H1 (cell line): ENCODE results near the gene BSN. TPM values are rescaled to one million over a fixed set of nuclear protein-coding genes. Genes with fewer than 3 reads are reported as not detected.

ENCODE experiments used
- KDM5A ChIP-seq: fragments of 200-600 bp; IDR thresholded peaks from 2 replicates; pipeline ENCODE4 v1.7.1; 2012; ENCODE audit warnings: mild to moderate bottlenecking, low read length, inconsistent platforms, mixed read lengths
- polyA plus RNA-seq, 7 experiments: library from polyadenylated mRNA; depleted of rRNA in 3 of 7; stranded (reverse) in 5 of 7; unstranded in 2 of 7; fragments of >200 nt in 5 of 7; fragments of 200-250 nt in 2 of 7; gene quantifications; 1 replicate in 5 of 7; 2 replicates in 1 of 7; 4 replicates in 1 of 7; pipeline versions ENCODE4 v1.2.1 to v1.2.3, GENCODE V29; 2011 to 2013; ENCODE audit warnings: missing spikeins in 2 of 7, mixed read lengths in 2 of 7
- total RNA-seq: library from RNA; stranded (reverse); fragmentation: NEBNext Ultra II Directional; extraction: Animal tissue kit (Norgen Biotek cat#: 25700); gene quantifications from 2 replicates; pipeline ENCODE4 v1.2.1, GENCODE V29; 2021

BSN gene
- total and polyA plus RNA-seq, 2 of the 8 experiments (the other 6 are each of a cell fraction or from before 2014, with no cell fraction given), result 0.60 to 3.0 TPM

- TF ChIP-seq KDM5A, result no peak
- TF ChIP-seq, all 59 proteins: peak for 2
Measured at GRCh38 chr3:49554633-49555265, 472 bp downstream of the BSN start (continued).
